ENCODE measurements around the gene ESR2. TPM values are rescaled to one million over a fixed set of nuclear protein-coding genes. Genes with fewer than 3 reads are reported as not detected.

Gene ESR2
- total RNA-seq, 1 donor from 2014 or later = 0.16 TPM

DNA sequence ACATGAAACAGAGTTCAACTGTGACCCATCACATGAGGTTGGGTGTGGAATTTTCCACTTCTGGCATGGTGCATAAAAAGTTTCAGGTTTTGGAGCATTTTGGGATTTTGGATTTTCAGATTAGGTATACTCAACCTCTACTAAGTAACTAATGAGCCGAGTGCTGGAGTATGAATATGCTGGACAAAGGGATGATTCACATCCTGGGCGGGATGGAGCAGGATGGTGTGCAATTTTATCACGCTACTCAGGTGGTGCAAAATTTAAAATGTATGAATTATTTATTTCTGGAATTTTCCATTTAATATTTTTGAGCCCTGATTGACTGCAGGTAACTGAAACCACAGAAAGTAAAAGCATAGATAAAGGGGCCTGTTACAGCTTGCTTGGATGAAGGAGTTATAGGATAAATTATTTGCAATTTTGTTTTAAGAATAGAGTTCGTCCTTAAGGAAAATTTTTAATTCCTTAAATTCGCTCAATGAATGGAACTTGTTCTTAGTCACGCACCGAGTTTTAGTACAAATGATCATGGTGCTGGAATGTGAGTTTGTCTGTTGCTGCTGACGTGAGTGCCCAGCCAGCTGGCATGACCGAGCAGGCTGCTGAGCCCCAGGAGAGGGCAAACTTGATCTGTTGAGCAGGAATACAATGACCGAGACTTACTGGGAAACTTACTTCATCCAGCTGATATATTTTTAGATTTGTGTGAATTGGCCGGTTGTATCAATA is 176.3 kb downstream of the ESR2 start:
- Mint-ChIP-seq H3K27me3 (ENCODE audit: low read depth, unreplicated experiment) (no peaks in the 10 kb centered on the region), H3K9me3 (ENCODE audit: unreplicated experiment) (no peaks in the 10 kb centered on the region), H3K27ac (ENCODE audit: unreplicated experiment) (peak overlapping the region; percentile 2), H3K4me1 (ENCODE audit: low read depth, unreplicated experiment) (peaks cover 5% of the 10 kb centered on the region), H3K36me3 (ENCODE audit: low read depth, unreplicated experiment) (no peaks in the 10 kb centered on the region), H3K4me3 (ENCODE audit: unreplicated experiment) (no peak overlapping the region)
- Histone ChIP-seq H3K27ac (ENCODE audit: low read depth, low read length) (peak overlapping the region; percentile 85), H3K4me3 (ENCODE audit: insufficient read depth, low read depth, low read length) (no peak overlapping the region), H3K36me3 (ENCODE audit: insufficient read depth, low read length) (no peaks in the 10 kb centered on the region), H3K4me2 (ENCODE audit: low read length) (peak overlapping the region; percentile 51), H2AFZ (ENCODE audit: low read depth, low read length) (no peak overlapping the region), H3K27me3 (ENCODE audit: insufficient read depth, low read length) (no peaks in the 10 kb centered on the region), H3K4me1 (ENCODE audit: insufficient read depth, low read length) (peaks cover 8% of the 10 kb centered on the region), H3K9me3 (ENCODE audit: insufficient read depth, low read depth, low read length) (no peaks in the 10 kb centered on the region), H4K20me1 (ENCODE audit: insufficient read depth, low read length) (no peaks in the 10 kb centered on the region), H3K9ac (ENCODE audit: low read length) (peak overlapping the region; percentile 65), H3K79me2 (ENCODE audit: insufficient read depth, low read length) (no peaks in the 10 kb centered on the region)
- TF ChIP-seq, protein P1, sequence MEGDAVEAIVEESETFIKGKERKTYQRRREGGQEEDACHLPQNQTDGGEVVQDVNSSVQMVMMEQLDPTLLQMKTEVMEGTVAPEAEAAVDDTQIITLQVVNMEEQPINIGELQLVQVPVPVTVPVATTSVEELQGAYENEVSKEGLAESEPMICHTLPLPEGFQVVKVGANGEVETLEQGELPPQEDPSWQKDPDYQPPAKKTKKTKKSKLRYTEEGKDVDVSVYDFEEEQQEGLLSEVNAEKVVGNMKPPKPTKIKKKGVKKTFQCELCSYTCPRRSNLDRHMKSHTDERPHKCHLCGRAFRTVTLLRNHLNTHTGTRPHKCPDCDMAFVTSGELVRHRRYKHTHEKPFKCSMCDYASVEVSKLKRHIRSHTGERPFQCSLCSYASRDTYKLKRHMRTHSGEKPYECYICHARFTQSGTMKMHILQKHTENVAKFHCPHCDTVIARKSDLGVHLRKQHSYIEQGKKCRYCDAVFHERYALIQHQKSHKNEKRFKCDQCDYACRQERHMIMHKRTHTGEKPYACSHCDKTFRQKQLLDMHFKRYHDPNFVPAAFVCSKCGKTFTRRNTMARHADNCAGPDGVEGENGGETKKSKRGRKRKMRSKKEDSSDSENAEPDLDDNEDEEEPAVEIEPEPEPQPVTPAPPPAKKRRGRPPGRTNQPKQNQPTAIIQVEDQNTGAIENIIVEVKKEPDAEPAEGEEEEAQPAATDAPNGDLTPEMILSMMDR (IDR thresholded peaks at IDR 0.05; ENCODE audit: insufficient read depth, low read depth, low read length) = no peak
- TF ChIP-seq EZH2 (IDR thresholded peaks at IDR 0.05; ENCODE audit: insufficient read depth, low read length) = no peak
- DNase-seq (ENCODE audit: low read depth) = peak; percentile 87
- no peak for FAIRE-seq

DNA sequence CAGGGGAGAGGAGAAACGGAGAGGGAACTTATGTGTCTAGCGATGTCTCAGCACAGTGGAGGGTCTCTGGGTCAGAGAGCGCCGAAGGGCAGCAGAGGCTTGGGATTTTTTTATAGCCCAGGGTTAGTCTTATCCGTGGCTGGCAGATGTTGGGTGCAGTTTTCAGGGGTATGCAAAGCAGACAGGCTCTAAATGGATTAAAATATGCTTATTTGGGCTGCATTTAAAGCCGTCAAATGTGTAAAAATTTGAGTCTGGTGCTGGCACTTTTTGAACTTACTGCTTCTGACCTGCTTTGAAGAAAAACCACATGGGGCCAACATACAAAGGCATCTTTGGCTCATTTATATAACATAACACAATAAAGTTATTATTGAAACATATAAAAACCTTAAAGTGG is 178.8 kb downstream of the ESR2 start:
- Histone ChIP-seq H3K9me3 (ENCODE audit: insufficient read depth, low read depth, low read length) (no peaks in the 10 kb centered on the region), H3K27me3 (ENCODE audit: insufficient read depth, low read length) (no peaks in the 10 kb centered on the region), H2AFZ (ENCODE audit: low read depth, low read length) (no peak overlapping the region), H3K27ac (ENCODE audit: low read depth, low read length) (no peak overlapping the region), H3K36me3 (ENCODE audit: insufficient read depth, low read length) (no peaks in the 10 kb centered on the region), H3K4me1 (ENCODE audit: insufficient read depth, low read length) (peaks cover 8% of the 10 kb centered on the region), H3K4me2 (ENCODE audit: low read length) (no peak overlapping the region), H3K4me3 (ENCODE audit: insufficient read depth, low read depth, low read length) (no peak overlapping the region), H3K79me2 (ENCODE audit: insufficient read depth, low read length) (no peaks in the 10 kb centered on the region), H3K9ac (ENCODE audit: low read length) (no peak overlapping the region), H4K20me1 (ENCODE audit: insufficient read depth, low read length) (no peaks in the 10 kb centered on the region)
- Mint-ChIP-seq H3K36me3 (ENCODE audit: low read depth, unreplicated experiment) (no peaks in the 10 kb centered on the region), H3K4me1 (ENCODE audit: low read depth, unreplicated experiment) (peaks cover 5% of the 10 kb centered on the region), H3K27me3 (ENCODE audit: low read depth, unreplicated experiment) (no peaks in the 10 kb centered on the region), H3K4me3 (ENCODE audit: unreplicated experiment) (no peak overlapping the region), H3K27ac (ENCODE audit: unreplicated experiment) (no peak overlapping the region), H3K9me3 (ENCODE audit: unreplicated experiment) (no peaks in the 10 kb centered on the region)
- TF ChIP-seq, protein P1 (IDR thresholded peaks at IDR 0.05; ENCODE audit: insufficient read depth, low read depth, low read length) = no peak
- FAIRE-seq (no peak), DNase-seq (ENCODE audit: low read depth) (no peak)

GRCh38 chr14:64114796-64115195 is 179.4 kb downstream of the ESR2 start:
- Histone ChIP-seq H2AFZ (ENCODE audit: low read depth, low read length) (no peak overlapping the region), H3K4me1 (ENCODE audit: insufficient read depth, low read length) (peaks cover 8% of the 10 kb centered on the region), H3K27ac (ENCODE audit: low read depth, low read length) (no peak overlapping the region), H3K27me3 (ENCODE audit: insufficient read depth, low read length) (no peaks in the 10 kb centered on the region), H4K20me1 (ENCODE audit: insufficient read depth, low read length) (no peaks in the 10 kb centered on the region), H3K4me3 (ENCODE audit: insufficient read depth, low read depth, low read length) (no peak overlapping the region), H3K9ac (ENCODE audit: low read length) (no peak overlapping the region), H3K79me2 (ENCODE audit: insufficient read depth, low read length) (no peaks in the 10 kb centered on the region), H3K9me3 (ENCODE audit: insufficient read depth, low read depth, low read length) (no peaks in the 10 kb centered on the region), H3K36me3 (ENCODE audit: insufficient read depth, low read length) (no peaks in the 10 kb centered on the region), H3K4me2 (ENCODE audit: low read length) (no peak overlapping the region)
- TF ChIP-seq EZH2 (IDR thresholded peaks at IDR 0.05; ENCODE audit: insufficient read depth, low read length) = no peak
- TF ChIP-seq, protein P1 (IDR thresholded peaks at IDR 0.05; ENCODE audit: insufficient read depth, low read depth, low read length) = no peak
- no peak for DNase-seq (ENCODE audit: low read depth)
- Mint-ChIP-seq H3K4me3 (ENCODE audit: unreplicated experiment) (no peak overlapping the region), H3K27ac (ENCODE audit: unreplicated experiment) (no peak overlapping the region), H3K27me3 (ENCODE audit: low read depth, unreplicated experiment) (no peaks in the 10 kb centered on the region), H3K36me3 (ENCODE audit: low read depth, unreplicated experiment) (no peaks in the 10 kb centered on the region), H3K4me1 (ENCODE audit: low read depth, unreplicated experiment) (peaks cover 5% of the 10 kb centered on the region), H3K9me3 (ENCODE audit: unreplicated experiment) (no peaks in the 10 kb centered on the region)
- no peak for FAIRE-seq

Measured in astrocyte (in vitro differentiated cells and primary cell).